C4-2B (cell line): ENCODE data around the gene CDC42BPA.
A peak's percentile ranks its signal among the peaks of the same experiment; 100 is the strongest.

Experiments used
- H3K27ac ChIP-seq: fragments of 450-650 bp; 2 replicates; pipeline ENCODE4 v1.5.1; 2017
- CTCF ChIP-seq: fragments of 450-650 bp; conservative IDR thresholded peaks from 2 replicates; pipeline ENCODE4 v1.5.1; 2017; ENCODE audit warnings: mild to moderate bottlenecking
- ZFX ChIP-seq: fragments of 450-650 bp; IDR thresholded peaks from 2 replicates; pipeline ENCODE4 v1.6.1; 2017

CDC42BPA gene

GRCh38 chr1:226986496-226987178, 331.7 kb downstream of the CDC42BPA start:
- TF ChIP-seq ZFX (no peak), CTCF (no peak)
- peak overlapping the region; percentile 77 for H3K27ac ChIP-seq

DNA sequence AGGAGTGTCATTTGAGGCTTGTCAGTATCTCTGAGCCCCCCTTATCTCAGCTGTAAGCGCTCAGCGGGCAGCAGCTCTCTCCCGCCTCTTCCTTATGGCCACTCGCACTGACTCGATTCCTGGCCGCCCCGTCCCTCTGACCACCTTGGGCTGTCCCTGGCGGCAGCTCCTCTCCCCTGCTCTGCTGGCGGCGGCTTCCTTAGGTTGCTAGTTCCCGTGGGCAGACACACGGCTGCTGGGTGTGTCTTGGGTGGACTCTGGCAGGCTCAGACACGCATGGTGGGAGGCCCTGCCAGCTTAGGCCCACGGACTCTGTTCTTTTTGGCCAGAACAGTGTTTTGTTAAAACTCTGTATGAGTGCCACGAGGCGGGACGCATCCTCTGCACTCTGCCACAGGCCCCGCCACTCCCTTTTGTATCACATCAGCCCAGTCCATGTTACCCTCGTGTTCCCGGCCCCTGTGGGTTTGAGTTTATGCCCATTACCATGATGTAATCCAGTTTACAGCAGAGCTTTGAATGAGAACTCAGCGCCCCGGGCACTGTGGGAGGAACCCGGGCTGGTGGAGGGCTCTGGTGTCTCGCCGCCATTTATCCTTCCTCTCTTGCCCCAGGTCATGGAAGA, 332.3 kb downstream of the CDC42BPA start:
- TF ChIP-seq CTCF = no peak
- no peak for TF ChIP-seq ZFX

DNA sequence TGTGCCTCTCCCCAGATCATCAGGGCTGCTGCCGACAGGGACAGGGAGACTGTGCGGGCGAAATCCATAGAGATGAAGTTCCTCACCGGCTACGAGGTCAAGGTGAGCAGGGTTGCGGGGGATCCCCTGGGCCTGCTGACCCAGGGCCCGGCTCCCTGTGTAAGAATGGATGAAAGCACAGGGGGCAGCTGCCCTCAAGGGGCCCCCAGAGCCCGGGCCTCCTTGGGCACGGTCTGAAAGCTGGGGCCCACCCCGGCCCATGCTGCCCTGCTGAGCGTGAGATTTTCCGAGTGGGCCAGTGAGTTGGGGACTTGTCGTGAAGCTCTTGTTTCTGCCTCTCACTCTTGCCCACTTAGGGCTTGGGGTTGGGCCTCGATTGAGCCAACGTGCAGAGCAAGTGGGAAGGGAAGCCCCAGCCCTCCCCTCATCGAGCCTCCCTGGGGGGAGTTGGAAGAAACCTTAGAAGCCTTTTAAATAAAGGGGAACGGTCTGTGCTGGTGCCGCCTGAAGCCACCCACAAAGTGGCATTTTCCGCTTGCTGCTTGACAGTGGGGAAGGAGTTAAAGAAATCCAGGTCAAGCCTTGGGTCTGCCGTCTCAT, 333.0 kb downstream of the CDC42BPA start:
- no peak overlapping the region for H3K27ac ChIP-seq
- TF ChIP-seq CTCF = no peak
- TF ChIP-seq ZFX = no peak

More for the DNA sequence above, 332.3 kb downstream of the CDC42BPA start:
- H3K27ac ChIP-seq = peak overlapping the region; percentile 77; the same call in 1 of the 2 replicates

- TF ChIP-seq CTCF (no peak), ZFX (no peak)
- H3K27ac ChIP-seq = no peak overlapping the region
Observed at GRCh38 chr1:226984521-226985238, 333.6 kb downstream of the CDC42BPA start.

DNA sequence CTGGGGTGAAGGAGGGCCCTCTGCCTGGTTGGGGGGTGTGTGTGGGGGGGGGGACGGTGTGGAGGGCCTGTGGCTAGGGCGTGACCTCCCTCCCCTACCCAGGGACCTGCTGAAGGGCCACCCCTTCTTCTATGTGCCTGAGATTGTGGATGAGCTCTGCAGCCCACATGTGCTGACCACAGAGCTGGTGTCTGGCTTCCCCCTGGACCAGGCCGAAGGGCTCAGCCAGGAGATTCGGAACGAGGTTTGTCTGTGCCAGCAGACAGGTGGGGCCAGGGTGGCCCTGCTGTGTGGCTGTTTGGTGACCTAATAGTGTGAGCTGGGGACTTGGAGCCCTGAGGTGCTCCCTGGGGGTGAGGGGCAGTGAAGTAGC, 334.3 kb downstream of the CDC42BPA start:
- TF ChIP-seq ZFX = no peak
- TF ChIP-seq CTCF = no peak
- H3K27ac ChIP-seq = no peak overlapping the region

DNA sequence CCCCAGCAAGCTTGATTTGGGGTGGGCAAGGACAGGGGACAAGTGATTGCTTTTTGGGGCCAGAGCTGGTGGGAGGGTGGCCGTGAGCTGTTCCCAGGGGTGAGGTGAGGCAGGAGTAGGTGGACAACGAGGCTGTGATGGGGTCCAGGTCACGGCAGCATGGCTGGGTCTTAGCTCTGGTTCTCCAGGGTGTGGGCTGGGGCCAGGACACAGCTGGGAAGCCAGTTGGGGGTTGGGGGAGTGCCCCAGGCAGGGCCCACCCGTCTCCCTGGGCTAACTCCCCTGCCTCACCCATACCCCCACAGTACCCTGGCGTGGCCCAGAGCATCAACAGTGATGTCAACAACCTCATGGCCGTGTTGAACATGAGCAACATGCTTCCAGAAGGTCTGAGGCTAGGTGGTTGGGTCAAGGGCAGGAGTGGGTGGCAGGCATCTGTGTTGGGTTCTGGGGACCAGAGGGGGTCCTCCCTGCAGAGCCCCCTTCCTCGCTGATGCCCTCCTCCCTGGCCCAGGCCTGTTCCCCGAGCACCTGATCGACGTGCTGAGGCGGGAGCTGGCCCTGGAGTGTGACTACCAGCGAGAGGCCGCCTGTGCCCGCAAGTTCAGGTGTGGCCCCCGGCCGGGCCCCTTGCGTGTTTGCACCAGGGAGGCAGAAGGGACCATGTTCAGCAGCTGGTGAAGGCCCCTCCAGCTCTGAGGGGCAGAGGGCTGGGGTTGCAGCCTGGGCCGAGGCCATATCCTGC, 334.9 kb downstream of the CDC42BPA start:
- H3K27ac ChIP-seq = no peak overlapping the region
- TF ChIP-seq CTCF (no peak), ZFX (no peak)
